NCI-H82 treated with DMSO at 0.1 percent for 48 hours (cell line): ENCODE measurements around the gene FBXL2.

ENCODE experiments used
- DNase-seq: peaks from one replicate; lab custom pipeline; 2025; ENCODE audit not compliant: unreplicated experiment; lab: John Stamatoyannopoulos, UW

FBXL2 gene

GRCh38 chr3:33277193-33277882 lies at the start of gene FBXL2:
Gene FBXL2 (plus strand): TSS chr3:33277442. CDS start chr3:33277513, 71 bp downstream.
- DNase-seq: peak; percentile 18

- no peak for DNase-seq
Measured at GRCh38 chr3:33229066-33229465, 48.2 kb upstream of the FBXL2 start.

- no peak for DNase-seq
Measured at GRCh38 chr3:33229947-33230346, 47.3 kb upstream of the FBXL2 start.

- no peak for DNase-seq
Measured at GRCh38 chr3:33231756-33232465, 45.3 kb upstream of the FBXL2 start.

- DNase-seq: no peak
Measured at GRCh38 chr3:33233884-33234283, 43.4 kb upstream of the FBXL2 start.

GRCh38 chr3:33236005-33236404 lies 41.2 kb upstream of the FBXL2 start:
- DNase-seq: no peak

GRCh38 chr3:33237439-33237838 lies 39.8 kb upstream of the FBXL2 start:
- DNase-seq: no peak

- no peak for DNase-seq
Measured at GRCh38 chr3:33238923-33239322, 38.3 kb upstream of the FBXL2 start.

GRCh38 chr3:33240261-33240660 lies 37.0 kb upstream of the FBXL2 start:
- DNase-seq: no peak

GRCh38 chr3:33246786-33247185 lies 30.5 kb upstream of the FBXL2 start:
- no peak for DNase-seq

GRCh38 chr3:33250712-33251111 lies 26.5 kb upstream of the FBXL2 start:
- no peak for DNase-seq

GRCh38 chr3:33256249-33256648 lies 21.0 kb upstream of the FBXL2 start:
- DNase-seq: peak; percentile 89

- DNase-seq: no peak
Measured at GRCh38 chr3:33260104-33260503, 17.1 kb upstream of the FBXL2 start.

GRCh38 chr3:33269385-33269784 lies 7.9 kb upstream of the FBXL2 start:
- DNase-seq: no peak

GRCh38 chr3:33271324-33271723 lies 5.9 kb upstream of the FBXL2 start:
- DNase-seq: no peak

- no peak for DNase-seq
Measured at GRCh38 chr3:33273628-33274027, 3.6 kb upstream of the FBXL2 start.

- no peak for DNase-seq
Measured at GRCh38 chr3:33278163-33278562, 921 bp downstream of the FBXL2 start.

GRCh38 chr3:33287672-33288282 lies 10.5 kb downstream of the FBXL2 start:
- no peak for DNase-seq

GRCh38 chr3:33299395-33300081 lies 22.3 kb downstream of the FBXL2 start:
- no peak for DNase-seq

- no peak for DNase-seq
Measured at GRCh38 chr3:33312361-33312760, 35.1 kb downstream of the FBXL2 start.

GRCh38 chr3:33313331-33313730 lies 36.1 kb downstream of the FBXL2 start:
- DNase-seq: no peak

- no peak for DNase-seq
Measured at GRCh38 chr3:33314993-33315392, 37.8 kb downstream of the FBXL2 start.
